Activated CD4-positive, CD25-positive, alpha-beta regulatory T cell treated with anti-CD3 and anti-CD28 coated beads, Interleukin-2, amount 50 U/mL, for 16 hours (primary cell): ENCODE results near the gene POLR1B.
"Not testable (repeated sequence)": the region's sequence is repeated elsewhere in the genome, so short reads cannot be mapped to it uniquely, and the experiment has no call there.

Source experiments
- DNase-seq: peaks from one replicate; pipeline ENCODE4 v3.0.0-alpha.2; 2020; ENCODE audit warnings: low read depth, low spot score

Gene POLR1B

GRCh38 chr2:112601754-112602153 is 59.5 kb downstream of the POLR1B start:
- no peak for DNase-seq

- DNase-seq = no peak
Measured at GRCh38 chr2:112602917-112603316, 60.7 kb downstream of the POLR1B start.

- DNase-seq = no peak
Measured at GRCh38 chr2:112603731-112604130, 61.5 kb downstream of the POLR1B start.

- DNase-seq = no peak
Measured at GRCh38 chr2:112604952-112605351, 62.7 kb downstream of the POLR1B start.

DNA sequence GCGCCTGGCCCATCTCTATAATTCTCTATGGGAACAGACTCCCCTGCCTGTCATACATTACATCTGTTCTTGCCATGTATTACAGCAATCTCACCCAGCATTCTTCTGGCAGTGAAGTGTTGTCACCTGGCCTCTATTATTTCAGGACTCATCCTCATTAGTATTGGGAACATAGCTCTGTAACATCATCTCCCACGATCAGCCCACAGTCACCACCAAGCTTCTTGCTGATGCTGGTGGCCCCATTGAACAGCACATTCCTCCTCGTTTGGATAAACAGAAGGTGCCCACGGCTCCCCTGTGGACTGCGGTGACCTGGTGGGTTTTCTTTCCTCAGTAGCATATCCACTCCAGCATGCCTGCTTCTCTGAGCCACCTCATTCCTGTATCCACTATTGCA is 63.7 kb downstream of the POLR1B start:
- no peak for DNase-seq

DNA sequence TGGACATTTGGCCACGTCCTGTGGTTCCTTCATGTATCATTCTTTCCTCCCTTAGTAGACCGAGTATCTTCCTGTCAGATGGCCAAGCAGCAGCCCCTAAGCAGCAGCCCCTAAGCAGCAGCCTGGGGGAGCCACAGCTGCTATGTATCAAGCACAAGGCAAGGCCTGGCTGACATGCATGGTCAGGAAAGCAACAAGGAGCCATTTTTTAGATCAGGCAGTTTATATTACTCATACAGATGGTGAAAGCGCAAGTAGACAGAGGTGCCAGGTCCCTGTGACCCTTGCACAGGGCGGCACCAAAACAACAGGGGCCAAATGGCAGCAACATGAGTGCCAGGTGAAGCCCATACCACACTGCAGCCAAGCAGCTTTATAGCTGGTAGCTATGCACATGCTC is 64.3 kb downstream of the POLR1B start:
- no peak for DNase-seq

GRCh38 chr2:112607680-112608438 is 65.6 kb downstream of the POLR1B start:
- no peak for DNase-seq

DNA sequence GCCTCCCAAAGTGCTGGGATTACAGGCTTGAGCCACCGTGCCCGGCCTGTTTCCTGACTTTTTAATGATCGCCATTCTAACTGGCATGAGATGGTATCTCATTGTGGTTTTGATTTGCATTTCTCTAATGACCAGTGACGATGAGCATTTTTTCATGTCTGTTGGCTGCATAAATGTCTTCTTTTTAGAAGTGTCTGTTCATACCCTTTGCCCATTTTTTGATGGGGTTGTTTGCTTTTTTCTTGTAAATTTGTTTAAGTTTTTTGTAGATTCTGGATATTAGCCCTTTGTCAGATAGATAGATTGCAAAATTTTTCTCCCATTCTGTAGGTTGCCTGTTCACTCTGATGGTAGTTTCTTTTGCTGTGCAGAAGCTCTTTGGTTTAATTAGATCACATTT is 67.1 kb downstream of the POLR1B start:
- not testable (repeated sequence) for DNase-seq

GRCh38 chr2:112612283-112612682 is 70.0 kb downstream of the POLR1B start:
- DNase-seq = not testable (repeated sequence)

GRCh38 chr2:112614201-112614840 is 72.1 kb downstream of the POLR1B start:
- no peak for DNase-seq

GRCh38 chr2:112615051-112615450 is 72.8 kb downstream of the POLR1B start:
- no peak for DNase-seq

- DNase-seq = not testable (repeated sequence)
Measured at GRCh38 chr2:112615798-112616197, 73.5 kb downstream of the POLR1B start.

DNA sequence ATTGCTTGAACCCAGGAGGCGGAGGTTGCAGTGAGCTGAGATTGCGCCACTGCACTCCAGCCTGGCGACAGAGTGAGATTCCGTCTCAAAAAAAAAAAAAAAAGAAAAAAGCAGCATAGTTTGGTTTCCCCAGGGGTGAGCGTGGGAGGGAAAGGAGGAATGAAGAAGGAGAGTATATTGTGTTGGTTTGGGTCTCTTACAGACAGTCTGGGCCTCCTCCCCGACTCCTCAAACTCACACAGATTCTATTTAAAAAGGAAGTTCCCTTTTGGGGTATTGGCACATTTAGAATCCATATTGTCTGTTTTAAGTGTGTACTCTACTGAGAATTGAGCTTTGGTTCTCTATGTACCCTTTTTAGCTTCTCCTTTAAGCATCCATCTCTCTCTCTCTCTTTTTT is 76.1 kb downstream of the POLR1B start:
- no peak for DNase-seq

GRCh38 chr2:112621790-112622527 is 79.7 kb downstream of the POLR1B start:
- DNase-seq = no peak

GRCh38 chr2:112622528-112622849 is 80.2 kb downstream of the POLR1B start:
- DNase-seq = no peak

- peak; percentile 35 for DNase-seq
Measured at GRCh38 chr2:112623913-112624777, 81.9 kb downstream of the POLR1B start.

- no peak for DNase-seq
Measured at GRCh38 chr2:112625474-112626114, 83.3 kb downstream of the POLR1B start.

- DNase-seq = peak; percentile 28
Measured at GRCh38 chr2:112626604-112627059, 84.4 kb downstream of the POLR1B start.
